H9 (cell line): ENCODE data around the gene ANO9. TPM values are rescaled to one million over a fixed set of nuclear protein-coding genes. Genes with fewer than 3 reads are reported as not detected.

Experiments used
- DNase-seq: peaks from one replicate; pipeline ENCODE4 v3.0.0-alpha.2; 2017
- H2AFZ ChIP-seq: one replicate; pipeline ENCODE4 v1.6.1; 2013; ENCODE audit warnings: mild to moderate bottlenecking, low read length, control low read depth, moderate library complexity
- H2AK5ac ChIP-seq: 2 replicates; pipeline ENCODE4 v1.6.1; 2013; ENCODE audit warnings: low read length, control low read depth, mixed read lengths; ENCODE audit not compliant: insufficient read length
- H2BK120ac ChIP-seq: one replicate; pipeline ENCODE4 v1.6.1; 2013; ENCODE audit warnings: low read depth, mild to moderate bottlenecking, low read length, control low read depth, inconsistent platforms; ENCODE audit not compliant: poor library complexity, severe bottlenecking
- H2BK12ac ChIP-seq: 2 replicates; pipeline ENCODE4 v1.6.1; 2013; ENCODE audit warnings: low read length, control low read depth, mixed read lengths, low read depth; ENCODE audit not compliant: insufficient read length
- H2BK15ac ChIP-seq: 2 replicates; pipeline ENCODE4 v1.6.1; 2013; ENCODE audit warnings: low read depth, low read length, control low read depth
- H2BK20ac ChIP-seq: one replicate; pipeline ENCODE4 v1.6.1; 2013; ENCODE audit warnings: low read depth, mild to moderate bottlenecking, low read length, control low read depth, inconsistent platforms; ENCODE audit not compliant: poor library complexity, severe bottlenecking
- H2BK5ac ChIP-seq: 2 replicates; pipeline ENCODE4 v1.6.1; 2013; ENCODE audit warnings: low read length, control low read depth, mixed read lengths; ENCODE audit not compliant: insufficient read length
- H3K14ac ChIP-seq: 2 replicates; pipeline ENCODE4 v1.6.1; 2013; ENCODE audit warnings: low read length, control low read depth; ENCODE audit not compliant: insufficient read depth
- H3K18ac ChIP-seq: 2 replicates; pipeline ENCODE4 v1.6.1; 2013; ENCODE audit warnings: low read depth, mild to moderate bottlenecking, mixed read lengths, low read length, control low read depth; ENCODE audit not compliant: insufficient read length
- H3K23ac ChIP-seq: 2 replicates; pipeline ENCODE4 v1.6.1; 2013; ENCODE audit warnings: low read length, control low read depth, mixed read lengths, low read depth; ENCODE audit not compliant: insufficient read length
- H3K23me2 ChIP-seq: 2 replicates; pipeline ENCODE4 v1.6.1; 2013; ENCODE audit warnings: low read depth, mild to moderate bottlenecking, mixed read lengths, low read length, control low read depth; ENCODE audit not compliant: insufficient read length, poor library complexity, severe bottlenecking
- H3K27ac ChIP-seq: 2 replicates; pipeline ENCODE4 v1.5.1; 2013; ENCODE audit warnings: low read length, control low read depth, mixed read lengths, low read depth; ENCODE audit not compliant: insufficient read length
- H3K27me3 ChIP-seq: 2 replicates; pipeline ENCODE4 v1.6.1; 2013; ENCODE audit warnings: low read length, control low read depth, inconsistent platforms; ENCODE audit not compliant: insufficient read depth
- H3K4ac ChIP-seq: 2 replicates; pipeline ENCODE4 v1.6.1; 2013; ENCODE audit warnings: low read depth, mild to moderate bottlenecking, control low read depth, inconsistent platforms, low read length, moderate library complexity
- H3K4me1 ChIP-seq: 2 replicates; pipeline ENCODE4 v1.6.1; 2013; ENCODE audit warnings: low read length, control low read depth, inconsistent platforms; ENCODE audit not compliant: insufficient read depth
- H3K4me2 ChIP-seq: 2 replicates; pipeline ENCODE4 v1.6.1; 2013; ENCODE audit warnings: low read length, control low read depth, mixed read lengths; ENCODE audit not compliant: insufficient read length, insufficient read depth
- H3K56ac ChIP-seq: 2 replicates; pipeline ENCODE4 v1.6.1; 2013; ENCODE audit warnings: low read depth, mild to moderate bottlenecking, mixed read lengths, low read length, control low read depth; ENCODE audit not compliant: insufficient read length
- H3K79me1 ChIP-seq: 2 replicates; pipeline ENCODE4 v1.6.1; 2013; ENCODE audit warnings: low read depth, mild to moderate bottlenecking, moderate library complexity, low read length, control low read depth, inconsistent platforms; ENCODE audit not compliant: insufficient read depth, poor library complexity, severe bottlenecking
- H3K79me2 ChIP-seq: 2 replicates; pipeline ENCODE4 v1.6.1; 2013; ENCODE audit warnings: low read length, control low read depth, inconsistent platforms; ENCODE audit not compliant: insufficient read depth
- H3K9ac ChIP-seq: 2 replicates; pipeline ENCODE4 v1.6.1; 2013; ENCODE audit warnings: low read length, control low read depth, mixed read lengths; ENCODE audit not compliant: insufficient read length; ENCODE audit errors: extremely low read depth
- H3K9me3 ChIP-seq: one replicate; pipeline ENCODE4 v1.6.1; 2013; ENCODE audit warnings: low read depth, low read length, inconsistent platforms; ENCODE audit not compliant: control insufficient read depth
- H3T11ph ChIP-seq: one replicate; pipeline ENCODE4 v1.6.1; 2013; ENCODE audit warnings: mild to moderate bottlenecking, low read length, control low read depth, inconsistent platforms
- H4K20me1 ChIP-seq: one replicate; pipeline ENCODE4 v1.6.1; 2013; ENCODE audit not compliant: control insufficient read depth, insufficient read length, insufficient read depth
- H4K5ac ChIP-seq: 2 replicates; pipeline ENCODE4 v1.6.1; 2013; ENCODE audit warnings: low read depth, mild to moderate bottlenecking, mixed read lengths, low read length, control low read depth; ENCODE audit not compliant: insufficient read length
- H4K8ac ChIP-seq: replicated peaks from 2 replicates; pipeline ENCODE4 v1.6.1; 2013; ENCODE audit warnings: low read length, control low read depth, mixed read lengths, low read depth; ENCODE audit not compliant: insufficient read length
- H4K91ac ChIP-seq: 2 replicates; pipeline ENCODE4 v1.6.1; 2013; ENCODE audit warnings: low read depth, mild to moderate bottlenecking, moderate library complexity, mixed read lengths, low read length, control low read depth; ENCODE audit not compliant: insufficient read length
- H3K27ac Mint-ChIP-seq, 3 experiments: 2 replicates in 2 of 3; 3 replicates in 1 of 3; pipeline ENCODE4 v1.8.0; 2020 to 2021; ENCODE audit warnings: mixed read lengths in 3 of 3, mild to moderate bottlenecking in 1 of 3, moderate library complexity in 1 of 3
- H3K27me3 Mint-ChIP-seq: 2 replicates; pipeline ENCODE4 v1.8.0; 2021; ENCODE audit warnings: low read depth, mild to moderate bottlenecking, moderate library complexity, mixed read lengths
- H3K36me3 Mint-ChIP-seq, 3 experiments: 2 replicates in 2 of 3; 3 replicates in 1 of 3; pipeline ENCODE4 v1.8.0; 2020 to 2021; ENCODE audit warnings: low read depth in 3 of 3, mixed read lengths in 3 of 3; ENCODE audit not compliant: insufficient read depth in 1 of 3
- H3K4me1 Mint-ChIP-seq, 2 experiments: 2 replicates each; pipeline ENCODE4 v1.8.0; 2020; ENCODE audit warnings: mixed read lengths in 2 of 2
- H3K4me3 Mint-ChIP-seq, 2 experiments: 2 replicates in 1 of 2; 3 replicates in 1 of 2; pipeline ENCODE4 v1.8.0; 2020 to 2021; ENCODE audit warnings: mild to moderate bottlenecking in 2 of 2, mixed read lengths in 2 of 2, moderate library complexity in 1 of 2
- H3K9me3 Mint-ChIP-seq, 2 experiments: 2 replicates in 1 of 2; 3 replicates in 1 of 2; pipeline ENCODE4 v1.8.0; 2020; ENCODE audit warnings: mild to moderate bottlenecking in 2 of 2, mixed read lengths in 2 of 2, moderate library complexity in 1 of 2
- WGBS: extraction: QIAGEN DNeasy Blood & Tissue Kit; methylation state at CpG from one replicate; pipeline ENCODE4 v1.1.7; 2013; ENCODE audit warnings: missing lambda C conversion rate, low lambda C conversion rate, mixed read lengths; ENCODE audit not compliant: insufficient read length; ENCODE audit errors: extremely low coverage; 5-methylcytosine and 5-hydroxymethylcytosine counted together
- total RNA-seq: library from RNA; stranded (reverse); gene quantifications from 2 replicates; pipeline ENCODE4 v1.2.1, GENCODE V29; 2021
- TF ChIP-seq, protein P1 (sequence below): fragments of 200-600 bp; sonication (generic); conservative IDR thresholded peaks from 3 replicates; pipeline ENCODE4 v1.8.0; 2021; ENCODE audit warnings: antibody characterized with exemption, mild to moderate bottlenecking

ANO9 gene
- total RNA-seq, 1 experiment from 2014 or later, result 13.1 TPM

- Histone ChIP-seq H2AFZ (no peak overlapping the region), H2BK120ac (no peak overlapping the region), H3K18ac (no peak overlapping the region), H2BK20ac (no peak overlapping the region), H3K23ac (no peak overlapping the region), H3K23me2 (no peaks in the 10 kb centered on the region), H3K4me1 (no peaks in the 10 kb centered on the region), H3K4me2 (no peak overlapping the region), H3K79me1 (no peaks in the 10 kb centered on the region), H3K14ac (no peak overlapping the region; the same call in 1 of the 2 replicates), H4K8ac (no peak overlapping the region), H3K79me2 (no peaks in the 10 kb centered on the region), H4K91ac (no peak overlapping the region), H3K9ac (no peak overlapping the region), H2AK5ac (no peak overlapping the region), H4K5ac (no peak overlapping the region), H4K20me1 (peaks cover 2% of the 10 kb centered on the region), H2BK15ac (no peak overlapping the region), H3K4ac (no peak overlapping the region), H3T11ph (no peak overlapping the region), H3K27me3 (no peaks in the 10 kb centered on the region), H2BK12ac (no peak overlapping the region), H3K56ac (no peak overlapping the region), H2BK5ac (no peak overlapping the region), H3K27ac (no peak overlapping the region), H3K9me3 (no peaks in the 10 kb centered on the region)
- Mint-ChIP-seq H3K9me3 (peaks cover 10 to 16% of the 10 kb centered on the region in 2 experiments), H3K36me3 (peaks cover 2 to 18% (median 18%) of the 10 kb centered on the region in 3 experiments; a peak in 6 of 7 replicates), H3K4me1 (peaks cover 2 to 9% of the 10 kb centered on the region in 2 experiments), H3K27ac (0 out of 7 replicates have a peak overlapping the region, but pooled peaks of 1 of the 3 experiments have one; percentile 8), H3K27me3 (no peaks in the 10 kb centered on the region), H3K4me3 (peak overlapping the region in 1 of 2 experiments; percentile 24; a peak in 1 of 5 replicates)
- TF ChIP-seq, protein P1, sequence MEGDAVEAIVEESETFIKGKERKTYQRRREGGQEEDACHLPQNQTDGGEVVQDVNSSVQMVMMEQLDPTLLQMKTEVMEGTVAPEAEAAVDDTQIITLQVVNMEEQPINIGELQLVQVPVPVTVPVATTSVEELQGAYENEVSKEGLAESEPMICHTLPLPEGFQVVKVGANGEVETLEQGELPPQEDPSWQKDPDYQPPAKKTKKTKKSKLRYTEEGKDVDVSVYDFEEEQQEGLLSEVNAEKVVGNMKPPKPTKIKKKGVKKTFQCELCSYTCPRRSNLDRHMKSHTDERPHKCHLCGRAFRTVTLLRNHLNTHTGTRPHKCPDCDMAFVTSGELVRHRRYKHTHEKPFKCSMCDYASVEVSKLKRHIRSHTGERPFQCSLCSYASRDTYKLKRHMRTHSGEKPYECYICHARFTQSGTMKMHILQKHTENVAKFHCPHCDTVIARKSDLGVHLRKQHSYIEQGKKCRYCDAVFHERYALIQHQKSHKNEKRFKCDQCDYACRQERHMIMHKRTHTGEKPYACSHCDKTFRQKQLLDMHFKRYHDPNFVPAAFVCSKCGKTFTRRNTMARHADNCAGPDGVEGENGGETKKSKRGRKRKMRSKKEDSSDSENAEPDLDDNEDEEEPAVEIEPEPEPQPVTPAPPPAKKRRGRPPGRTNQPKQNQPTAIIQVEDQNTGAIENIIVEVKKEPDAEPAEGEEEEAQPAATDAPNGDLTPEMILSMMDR, result no peak
- whole genome bisulfite sequencing, result no CpG with 5 or more reads among the region's 11 CpGs
- no peak for DNase-seq
These were observed 45.9 kb downstream of the ANO9 start for GRCh38 chr11:395866-396265.
